Osteocyte (in vitro differentiated cells): ENCODE measurements around the gene SLC6A11. TPM values are rescaled to one million over a fixed set of nuclear protein-coding genes. Genes with fewer than 3 reads are reported as not detected.

Experiments
- DNase-seq: peaks from one replicate; pipeline ENCODE4 v3.0.0; 2021; ENCODE audit warnings: mixed read lengths; ENCODE audit not compliant: unreplicated experiment; ENCODE audit errors: extremely low spot score
- H3K27ac Mint-ChIP-seq: one replicate; pipeline ENCODE4 v1.8.0; 2021; ENCODE audit warnings: mild to moderate bottlenecking, mixed read lengths; ENCODE audit not compliant: unreplicated experiment
- H3K27me3 Mint-ChIP-seq: one replicate; pipeline ENCODE4 v1.8.0; 2021; ENCODE audit warnings: mixed read lengths; ENCODE audit not compliant: unreplicated experiment
- H3K36me3 Mint-ChIP-seq: one replicate; pipeline ENCODE4 v1.8.0; 2021; ENCODE audit warnings: mixed read lengths; ENCODE audit not compliant: unreplicated experiment
- H3K4me1 Mint-ChIP-seq: one replicate; pipeline ENCODE4 v1.8.0; 2021; ENCODE audit warnings: mixed read lengths; ENCODE audit not compliant: unreplicated experiment
- H3K4me3 Mint-ChIP-seq: one replicate; pipeline ENCODE4 v1.8.0; 2021; ENCODE audit warnings: mild to moderate bottlenecking, moderate library complexity, mixed read lengths; ENCODE audit not compliant: unreplicated experiment
- H3K9me3 Mint-ChIP-seq: one replicate; pipeline ENCODE4 v1.8.0; 2021; ENCODE audit warnings: mixed read lengths; ENCODE audit not compliant: unreplicated experiment
- total RNA-seq: library from RNA; stranded (reverse); gene quantifications from 2 replicates; pipeline ENCODE4 v1.2.1, GENCODE V29; 2021
- TF ChIP-seq, protein P1 (sequence below): fragments of 200-600 bp; sonication (generic); IDR thresholded peaks from 2 replicates; pipeline ENCODE4 v1.5.0; 2021; ENCODE audit warnings: antibody characterized with exemption, mild to moderate bottlenecking, moderate library complexity

SLC6A11 gene
- total RNA-seq, 1 donor from 2014 or later, result not detected

DNA sequence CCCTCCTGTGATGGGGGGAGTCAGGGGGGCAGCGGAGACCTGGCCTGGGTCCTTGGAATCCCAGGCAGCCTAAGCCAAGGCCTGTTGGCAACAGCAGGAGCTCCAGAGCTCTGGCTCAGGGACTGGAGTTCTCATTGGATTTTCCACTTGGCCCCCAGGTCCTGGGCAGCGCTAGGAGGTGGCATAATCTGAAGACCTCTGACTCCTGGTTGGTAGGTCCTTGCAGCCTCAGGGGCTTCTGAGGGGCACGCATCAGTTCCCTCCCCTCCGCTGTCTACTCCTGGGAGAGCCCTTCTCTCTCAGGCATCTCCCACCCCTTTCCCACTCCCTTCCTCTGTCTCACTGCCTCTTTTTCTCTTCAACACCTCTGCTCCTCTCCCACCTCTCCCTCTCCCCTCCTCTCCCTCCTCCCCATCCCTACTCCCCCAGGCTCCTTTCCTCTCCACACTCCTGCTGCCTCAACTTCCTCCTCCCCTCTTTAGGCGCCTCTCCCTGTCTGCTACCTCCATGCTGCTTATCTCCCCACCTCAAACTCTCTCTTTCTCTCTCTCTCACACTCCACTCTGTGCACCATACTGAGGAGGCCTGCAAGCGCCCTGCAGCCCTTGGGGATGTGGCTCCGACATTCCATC, 135.4 kb downstream of the SLC6A11 start:
- Mint-ChIP-seq H3K4me3 (no peak overlapping the region), H3K36me3 (peaks cover 2% of the 10 kb centered on the region), H3K27ac (no peak overlapping the region), H3K4me1 (peaks cover 43% of the 10 kb centered on the region), H3K27me3 (peaks cover 47% of the 10 kb centered on the region), H3K9me3 (no peaks in the 10 kb centered on the region)
- DNase-seq, result no peak
- TF ChIP-seq, protein P1, sequence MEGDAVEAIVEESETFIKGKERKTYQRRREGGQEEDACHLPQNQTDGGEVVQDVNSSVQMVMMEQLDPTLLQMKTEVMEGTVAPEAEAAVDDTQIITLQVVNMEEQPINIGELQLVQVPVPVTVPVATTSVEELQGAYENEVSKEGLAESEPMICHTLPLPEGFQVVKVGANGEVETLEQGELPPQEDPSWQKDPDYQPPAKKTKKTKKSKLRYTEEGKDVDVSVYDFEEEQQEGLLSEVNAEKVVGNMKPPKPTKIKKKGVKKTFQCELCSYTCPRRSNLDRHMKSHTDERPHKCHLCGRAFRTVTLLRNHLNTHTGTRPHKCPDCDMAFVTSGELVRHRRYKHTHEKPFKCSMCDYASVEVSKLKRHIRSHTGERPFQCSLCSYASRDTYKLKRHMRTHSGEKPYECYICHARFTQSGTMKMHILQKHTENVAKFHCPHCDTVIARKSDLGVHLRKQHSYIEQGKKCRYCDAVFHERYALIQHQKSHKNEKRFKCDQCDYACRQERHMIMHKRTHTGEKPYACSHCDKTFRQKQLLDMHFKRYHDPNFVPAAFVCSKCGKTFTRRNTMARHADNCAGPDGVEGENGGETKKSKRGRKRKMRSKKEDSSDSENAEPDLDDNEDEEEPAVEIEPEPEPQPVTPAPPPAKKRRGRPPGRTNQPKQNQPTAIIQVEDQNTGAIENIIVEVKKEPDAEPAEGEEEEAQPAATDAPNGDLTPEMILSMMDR, result no peak

DNA sequence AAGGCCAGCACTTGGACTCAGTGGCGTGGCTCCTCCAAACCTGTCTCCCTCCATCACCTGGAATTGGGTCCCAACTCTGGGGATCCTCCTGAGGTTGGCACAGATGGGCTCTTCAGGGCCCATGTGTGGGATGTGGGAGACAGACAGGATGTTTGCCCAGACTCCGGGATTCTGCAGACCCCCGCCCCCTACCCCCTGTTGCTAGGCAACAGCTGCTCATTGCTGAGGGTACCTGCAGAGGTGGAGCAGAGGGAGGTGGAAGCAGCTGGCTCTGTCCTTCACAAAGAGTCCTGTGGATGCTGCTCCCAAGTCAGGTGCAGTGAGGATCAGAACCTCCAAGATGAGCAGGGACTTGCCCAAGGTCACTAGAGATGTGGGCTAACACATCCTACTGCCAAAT, 136.5 kb downstream of the SLC6A11 start:
- Mint-ChIP-seq H3K27ac (no peak overlapping the region), H3K4me3 (no peak overlapping the region), H3K36me3 (peaks cover 2% of the 10 kb centered on the region), H3K27me3 (peaks cover 37% of the 10 kb centered on the region), H3K9me3 (no peaks in the 10 kb centered on the region), H3K4me1 (peaks cover 54% of the 10 kb centered on the region)
- DNase-seq, result no peak
- TF ChIP-seq, protein P1, result no peak

DNA sequence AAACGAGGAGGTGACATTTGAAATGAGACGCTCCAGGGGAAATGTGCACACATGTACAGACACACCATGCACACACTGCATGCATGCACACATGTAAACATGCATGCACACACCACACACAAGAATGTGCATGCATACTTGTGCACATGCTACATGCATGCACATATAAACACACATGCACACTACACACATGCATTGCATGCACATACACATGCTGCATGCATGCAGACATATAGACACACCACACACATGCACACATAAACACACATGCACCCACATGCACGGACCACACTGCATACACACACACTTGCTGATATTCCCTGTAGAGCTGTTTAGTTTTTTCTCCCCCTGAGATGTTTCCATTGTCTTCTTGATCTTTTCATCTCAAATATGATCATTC, 138.7 kb downstream of the SLC6A11 start:
- no peak for DNase-seq
- Mint-ChIP-seq H3K27ac (peak overlapping the region; percentile 88), H3K36me3 (peaks cover 2% of the 10 kb centered on the region), H3K9me3 (no peaks in the 10 kb centered on the region), H3K27me3 (peaks cover 16% of the 10 kb centered on the region), H3K4me1 (peaks cover 72% of the 10 kb centered on the region), H3K4me3 (no peak overlapping the region)
- TF ChIP-seq, protein P1, result no peak

DNA sequence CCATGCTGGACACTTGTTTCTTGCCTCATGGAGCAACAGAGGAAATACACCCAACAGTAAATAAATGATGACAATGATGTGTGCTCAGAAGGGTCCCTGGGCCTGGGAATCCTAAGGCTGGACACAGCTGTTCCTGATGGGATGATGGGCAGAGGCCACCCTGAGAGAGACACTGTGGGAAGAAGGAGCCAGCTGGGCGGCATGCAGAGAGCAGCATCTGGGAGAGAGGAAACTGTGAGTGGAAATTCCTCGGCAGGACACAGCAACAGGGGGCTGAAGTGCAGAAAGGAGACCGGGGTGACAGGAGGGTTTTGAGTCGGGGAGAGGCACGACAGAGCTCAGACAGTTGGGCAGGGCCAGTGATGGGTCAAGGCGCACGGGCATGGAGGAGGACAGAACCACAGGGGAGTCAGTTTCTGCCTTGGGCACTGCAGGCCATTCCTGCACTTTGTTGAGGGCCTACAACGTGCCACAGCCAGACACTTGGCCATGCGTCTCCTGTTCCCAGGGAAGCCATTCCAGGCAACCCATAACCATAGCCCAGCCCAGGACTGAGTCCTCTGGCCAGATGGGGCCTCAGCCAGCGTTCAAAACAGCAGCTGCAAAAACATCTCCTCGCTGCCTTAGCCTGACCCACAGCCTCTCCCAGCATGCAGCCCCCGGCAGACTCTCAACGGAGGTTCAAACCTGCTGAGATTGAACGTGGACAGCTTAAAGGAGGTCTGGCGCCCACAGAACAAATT, 139.9 kb downstream of the SLC6A11 start:
- Mint-ChIP-seq H3K9me3 (no peaks in the 10 kb centered on the region), H3K27me3 (peaks cover 20% of the 10 kb centered on the region), H3K4me3 (no peak overlapping the region), H3K4me1 (peaks cover 69% of the 10 kb centered on the region), H3K27ac (peak overlapping the region; percentile 88), H3K36me3 (peaks cover 2% of the 10 kb centered on the region)
- peak; percentile 92 for DNase-seq
- TF ChIP-seq, protein P1, result no peak

DNA sequence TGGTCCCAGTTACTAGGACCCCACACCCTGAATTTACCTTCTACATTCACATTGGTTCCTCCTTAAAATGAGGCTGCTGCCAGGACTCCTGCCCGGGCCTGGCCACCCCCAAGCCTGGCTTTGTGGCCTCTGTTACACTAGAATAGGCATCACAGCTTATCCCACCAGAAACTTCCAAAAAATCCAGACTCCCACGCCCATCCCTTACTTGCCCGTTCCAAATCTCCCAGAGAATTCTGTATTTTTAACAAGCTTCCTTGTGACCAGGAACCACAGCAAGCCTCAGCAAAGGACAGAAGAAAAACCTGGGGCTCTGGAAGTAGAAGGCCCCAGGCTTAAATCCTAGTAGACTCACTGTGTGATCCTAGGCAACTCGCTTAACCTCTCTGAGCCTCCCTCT, 140.5 kb downstream of the SLC6A11 start:
- Mint-ChIP-seq H3K9me3 (no peaks in the 10 kb centered on the region), H3K36me3 (peaks cover 2% of the 10 kb centered on the region), H3K27me3 (peaks cover 23% of the 10 kb centered on the region), H3K27ac (peak overlapping the region; percentile 88), H3K4me1 (peaks cover 66% of the 10 kb centered on the region), H3K4me3 (peak overlapping the region; percentile 1)
- TF ChIP-seq, protein P1, result no peak
- no peak for DNase-seq
